Neural crest cell (in vitro differentiated cells): ENCODE results near the gene ZNF438. TPM values are rescaled to one million over a fixed set of nuclear protein-coding genes. Genes with fewer than 3 reads are reported as not detected.
"Not testable (repeated sequence)": the region's sequence is repeated elsewhere in the genome, so short reads cannot be mapped to it uniquely, and the experiment has no call there.

Source experiments
- DNase-seq: peaks from one replicate; pipeline ENCODE4 v3.0.0; 2021; ENCODE audit warnings: low read depth, mixed read lengths, low spot score
- H3K27ac Mint-ChIP-seq: one replicate; pipeline ENCODE4 v1.8.0; 2021; ENCODE audit warnings: mild to moderate bottlenecking, mixed read lengths; ENCODE audit not compliant: unreplicated experiment
- H3K27me3 Mint-ChIP-seq: 2 replicates; pipeline ENCODE4 v1.8.0; 2021; ENCODE audit warnings: low read depth, mild to moderate bottlenecking, mixed read lengths
- H3K36me3 Mint-ChIP-seq: 2 replicates; pipeline ENCODE4 v1.8.0; 2021; ENCODE audit warnings: low read depth, mild to moderate bottlenecking, mixed read lengths
- H3K4me1 Mint-ChIP-seq: 2 replicates; pipeline ENCODE4 v1.8.0; 2021; ENCODE audit warnings: mixed read lengths
- H3K4me3 Mint-ChIP-seq: one replicate; pipeline ENCODE4 v1.8.0; 2021; ENCODE audit warnings: mild to moderate bottlenecking, mixed read lengths
- H3K9me3 Mint-ChIP-seq: 2 replicates; pipeline ENCODE4 v1.8.0; 2021; ENCODE audit warnings: mixed read lengths
- CTCF ChIP-seq: fragments of 200-600 bp; sonication (generic); conservative IDR thresholded peaks from 2 replicates; pipeline ENCODE4 v1.5.0; 2021; ENCODE audit warnings: antibody characterized with exemption, mild to moderate bottlenecking
- total RNA-seq: library from RNA; stranded (reverse); gene quantifications from 2 replicates; pipeline ENCODE4 v1.2.1, GENCODE V29; 2021

ZNF438 gene
- total RNA-seq, 1 donor from 2014 or later, result 3.5 TPM

- no peak overlapping the region for H3K4me3 Mint-ChIP-seq
- H3K4me1 Mint-ChIP-seq, result no peaks in the 10 kb centered on the region
- H3K27ac Mint-ChIP-seq, result no peak overlapping the region
- peaks cover 2% of the 10 kb centered on the region for H3K36me3 Mint-ChIP-seq
- H3K27me3 Mint-ChIP-seq, result no peaks in the 10 kb centered on the region
- DNase-seq, result no peak
- peaks cover 3% of the 10 kb centered on the region for H3K9me3 Mint-ChIP-seq
- no peak for TF ChIP-seq CTCF
Observed at GRCh38 chr10:31058795-31059703, 27.4 kb upstream of the ZNF438 start.

GRCh38 chr10:31056678-31057077 lies 25.0 kb upstream of the ZNF438 start:
- not testable (repeated sequence) for H3K4me1 Mint-ChIP-seq, H3K27me3 Mint-ChIP-seq, DNase-seq, H3K4me3 Mint-ChIP-seq, H3K36me3 Mint-ChIP-seq, H3K9me3 Mint-ChIP-seq, H3K27ac Mint-ChIP-seq

- Mint-ChIP-seq H3K9me3 (peaks cover 3% of the 10 kb centered on the region), H3K27ac (peak overlapping the region; percentile 58), H3K4me1 (no peaks in the 10 kb centered on the region), H3K27me3 (no peaks in the 10 kb centered on the region), H3K36me3 (peaks cover 2% of the 10 kb centered on the region), H3K4me3 (no peak overlapping the region)
- TF ChIP-seq CTCF, result no peak
- DNase-seq, result no peak
Observed at GRCh38 chr10:31055573-31056251, 24.0 kb upstream of the ZNF438 start.

- peaks cover 3% of the 10 kb centered on the region for H3K4me1 Mint-ChIP-seq
- H3K4me3 Mint-ChIP-seq, result no peak overlapping the region
- no peak overlapping the region for H3K27ac Mint-ChIP-seq
- H3K36me3 Mint-ChIP-seq, result peaks cover 4% of the 10 kb centered on the region
- no peak for DNase-seq
- no peaks in the 10 kb centered on the region for H3K27me3 Mint-ChIP-seq
- no peak for TF ChIP-seq CTCF
- H3K9me3 Mint-ChIP-seq, result peaks cover 8% of the 10 kb centered on the region
Observed at GRCh38 chr10:31051703-31052102, 20.0 kb upstream of the ZNF438 start.

- H3K4me1 Mint-ChIP-seq, result no peaks in the 10 kb centered on the region
- peaks cover 18% of the 10 kb centered on the region for H3K9me3 Mint-ChIP-seq
- no peak for DNase-seq
- H3K36me3 Mint-ChIP-seq, result peaks cover 4% of the 10 kb centered on the region
- H3K4me3 Mint-ChIP-seq, result no peak overlapping the region
- no peak for TF ChIP-seq CTCF
- H3K27me3 Mint-ChIP-seq, result no peaks in the 10 kb centered on the region
- H3K27ac Mint-ChIP-seq, result no peak overlapping the region
Observed at GRCh38 chr10:31042670-31043069, 11.0 kb upstream of the ZNF438 start.

GRCh38 chr10:31041011-31041410 lies 9.3 kb upstream of the ZNF438 start:
- Mint-ChIP-seq H3K36me3 (no peaks in the 10 kb centered on the region), H3K4me1 (peaks cover 5% of the 10 kb centered on the region), H3K4me3 (no peak overlapping the region), H3K27ac (no peak overlapping the region), H3K27me3 (no peaks in the 10 kb centered on the region), H3K9me3 (peaks cover 12% of the 10 kb centered on the region)
- DNase-seq, result no peak
- TF ChIP-seq CTCF, result no peak

- H3K36me3 Mint-ChIP-seq, H3K9me3 Mint-ChIP-seq, H3K27ac Mint-ChIP-seq, DNase-seq, H3K27me3 Mint-ChIP-seq, H3K4me3 Mint-ChIP-seq: not testable (repeated sequence)
- peaks cover 15% of the 10 kb centered on the region for H3K4me1 Mint-ChIP-seq
Observed at GRCh38 chr10:31039006-31039405, 7.3 kb upstream of the ZNF438 start.
